HFF-Myc (cell line): ENCODE data around the gene CKMT1A.
"Not testable (repeated sequence)": the region's sequence is repeated elsewhere in the genome, so short reads cannot be mapped to it uniquely, and the experiment has no call there.

ENCODE experiments used
- DNase-seq: peaks from one replicate; pipeline ENCODE4 v3.0.0-alpha.2; 2011; ENCODE audit warnings: low read depth; ENCODE audit errors: extremely low read depth
- H3K4me3 ChIP-seq: replicated peaks from 2 replicates; pipeline ENCODE4 v1.5.1; 2011; ENCODE audit warnings: low read depth, mild to moderate bottlenecking, control low read depth, low read length
- TF ChIP-seq, protein P1 (sequence below): IDR thresholded peaks from 2 replicates; pipeline ENCODE4 v1.5.1; 2012; ENCODE audit warnings: mild to moderate bottlenecking, low read depth, low read length, control low read depth; ENCODE audit errors: missing control alignments

CKMT1A gene

DNA sequence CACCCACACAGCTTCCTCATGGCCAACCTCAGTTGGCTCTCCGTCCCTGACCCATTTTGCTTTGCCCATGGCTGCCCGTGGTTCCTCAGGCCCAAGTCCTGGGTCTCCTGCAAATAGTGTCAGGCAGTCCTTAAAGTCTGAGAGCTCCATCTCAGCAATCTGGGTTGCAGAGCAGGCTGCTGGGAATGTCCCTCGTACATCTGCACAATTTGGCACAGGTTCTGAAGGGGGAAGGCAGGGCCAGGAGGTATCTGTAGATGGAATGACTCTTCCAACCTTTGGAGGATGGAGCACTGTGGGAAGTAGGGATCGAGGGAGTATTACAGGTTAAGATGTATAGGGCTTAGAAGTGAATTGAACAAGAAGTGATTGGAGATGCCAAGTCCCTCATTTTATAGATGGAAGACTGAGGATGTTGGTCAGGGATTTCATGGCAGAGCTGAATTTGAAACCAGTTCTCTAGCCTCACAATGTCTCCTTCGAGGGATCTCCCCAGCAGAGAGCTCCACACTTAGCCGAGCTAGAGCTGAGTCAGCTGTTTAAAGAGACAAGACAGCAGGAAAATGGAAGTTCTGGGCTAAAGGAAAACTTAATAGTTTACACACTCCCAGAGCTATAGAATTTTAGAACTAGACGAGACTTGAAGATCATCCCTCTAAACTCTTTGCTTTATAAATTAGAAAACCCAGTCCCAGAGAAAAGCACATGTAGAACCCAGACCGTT, 9.2 kb downstream of the CKMT1A start:
- TF ChIP-seq, protein P1, sequence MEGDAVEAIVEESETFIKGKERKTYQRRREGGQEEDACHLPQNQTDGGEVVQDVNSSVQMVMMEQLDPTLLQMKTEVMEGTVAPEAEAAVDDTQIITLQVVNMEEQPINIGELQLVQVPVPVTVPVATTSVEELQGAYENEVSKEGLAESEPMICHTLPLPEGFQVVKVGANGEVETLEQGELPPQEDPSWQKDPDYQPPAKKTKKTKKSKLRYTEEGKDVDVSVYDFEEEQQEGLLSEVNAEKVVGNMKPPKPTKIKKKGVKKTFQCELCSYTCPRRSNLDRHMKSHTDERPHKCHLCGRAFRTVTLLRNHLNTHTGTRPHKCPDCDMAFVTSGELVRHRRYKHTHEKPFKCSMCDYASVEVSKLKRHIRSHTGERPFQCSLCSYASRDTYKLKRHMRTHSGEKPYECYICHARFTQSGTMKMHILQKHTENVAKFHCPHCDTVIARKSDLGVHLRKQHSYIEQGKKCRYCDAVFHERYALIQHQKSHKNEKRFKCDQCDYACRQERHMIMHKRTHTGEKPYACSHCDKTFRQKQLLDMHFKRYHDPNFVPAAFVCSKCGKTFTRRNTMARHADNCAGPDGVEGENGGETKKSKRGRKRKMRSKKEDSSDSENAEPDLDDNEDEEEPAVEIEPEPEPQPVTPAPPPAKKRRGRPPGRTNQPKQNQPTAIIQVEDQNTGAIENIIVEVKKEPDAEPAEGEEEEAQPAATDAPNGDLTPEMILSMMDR, result no peak
- H3K4me3 ChIP-seq, result no peak overlapping the region
- no peak for DNase-seq

DNA sequence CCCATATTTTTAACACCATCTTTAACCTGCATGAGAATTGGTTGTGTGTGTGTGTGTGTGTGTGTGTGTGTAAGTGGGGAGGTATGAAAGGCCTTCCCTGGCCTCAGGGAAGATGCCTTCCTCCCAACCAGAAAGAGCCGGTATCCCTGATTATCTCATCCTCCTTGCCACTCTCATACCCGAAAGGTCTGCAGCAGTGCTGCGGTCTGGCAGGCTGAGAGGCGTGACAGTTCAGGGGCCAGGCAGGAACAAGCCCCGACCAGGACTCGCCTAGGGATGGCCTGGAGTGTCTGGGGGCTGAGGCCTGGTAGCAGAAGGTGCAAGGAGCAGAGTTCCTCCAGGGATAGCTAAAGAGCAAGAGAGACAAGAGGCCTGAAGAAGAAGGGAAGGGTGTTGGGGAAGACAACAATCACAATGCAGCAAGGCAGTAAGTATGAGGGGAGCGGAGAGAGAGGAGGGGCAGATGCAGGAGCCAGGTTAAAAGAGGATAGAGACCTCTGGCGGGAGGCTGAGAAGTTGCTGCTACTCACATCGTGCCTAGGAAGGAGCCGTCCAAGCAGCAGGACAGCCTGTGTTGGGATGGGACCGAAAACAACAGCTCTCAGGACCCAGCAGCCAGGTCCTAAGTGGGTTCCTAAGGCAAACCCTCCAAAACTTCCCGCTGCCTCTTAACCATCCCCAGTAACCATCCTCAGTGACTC, 16.9 kb downstream of the CKMT1A start:
- DNase-seq, H3K4me3 ChIP-seq: not testable (repeated sequence)

DNA sequence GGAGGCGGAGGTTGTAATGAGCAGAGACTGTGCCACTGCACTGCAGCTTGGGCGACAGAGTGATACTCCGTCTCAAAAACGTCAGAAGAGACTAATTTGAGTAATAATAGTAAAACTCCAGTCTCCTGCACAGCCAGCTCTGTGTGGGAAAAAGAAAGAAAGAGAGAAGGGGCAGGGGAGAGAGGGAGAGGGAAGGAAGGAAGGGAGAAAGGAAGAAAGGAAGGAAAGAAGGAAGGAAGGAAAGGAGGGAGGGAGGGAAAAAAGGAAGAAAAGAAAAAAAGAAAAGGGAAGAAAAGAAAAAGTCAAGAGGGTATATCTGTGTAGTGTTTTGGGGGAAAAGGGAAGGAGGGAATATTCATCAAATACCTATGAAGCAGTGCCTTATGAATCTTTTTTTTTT, 29.5 kb downstream of the CKMT1A start:
- no peak for DNase-seq
- TF ChIP-seq, protein P1, result no peak
- no peak overlapping the region for H3K4me3 ChIP-seq

DNA sequence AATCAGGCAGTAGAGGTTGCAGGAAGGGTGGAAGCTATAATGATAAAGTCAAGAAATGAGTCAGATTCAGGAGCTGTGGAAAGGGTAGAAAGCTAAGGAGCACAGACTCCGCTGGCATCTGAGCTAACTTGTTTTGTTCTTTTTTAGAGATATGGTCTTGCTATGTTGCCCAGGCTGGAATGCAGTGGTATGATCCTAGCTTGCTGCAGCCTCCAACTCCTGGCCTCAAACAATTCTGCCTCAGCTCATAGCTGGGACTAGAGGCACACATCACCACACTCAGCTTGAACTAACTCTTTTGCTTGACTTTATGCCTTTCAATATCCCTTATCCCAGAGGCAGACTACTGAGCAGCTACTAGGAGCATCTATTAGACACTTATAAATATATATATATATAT, 32.6 kb downstream of the CKMT1A start:
- not testable (repeated sequence) for H3K4me3 ChIP-seq, DNase-seq

DNA sequence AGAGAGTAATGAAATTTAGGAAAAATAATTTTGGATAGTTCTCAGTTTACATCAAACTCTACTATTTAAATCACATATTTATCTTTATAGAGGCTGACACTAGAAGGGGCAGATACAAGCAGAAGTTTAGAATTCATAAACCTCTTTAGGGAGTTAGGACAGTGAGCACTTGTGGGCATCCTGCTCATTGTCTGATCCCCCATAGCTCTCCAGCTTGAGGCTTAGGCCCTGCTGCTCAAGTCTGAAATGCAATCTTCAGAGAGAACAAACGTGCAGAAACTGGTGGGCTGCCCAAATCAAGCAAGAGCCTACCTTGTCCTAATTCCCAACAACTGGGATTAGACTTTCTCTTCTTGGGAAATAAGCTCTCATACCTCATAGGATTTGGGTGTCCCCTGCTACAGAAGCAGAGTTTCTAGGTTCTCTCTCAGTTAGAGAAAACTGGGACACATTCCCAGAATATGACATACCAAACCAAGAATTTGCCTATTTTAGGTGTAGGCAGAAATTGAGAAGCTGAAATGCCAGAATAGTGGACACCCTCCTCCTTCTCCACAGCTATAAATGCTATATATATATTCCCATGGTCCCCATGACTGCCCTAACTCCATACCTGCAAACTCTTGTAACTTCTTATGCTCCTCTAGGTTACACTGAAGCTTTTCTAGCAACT, 34.5 kb downstream of the CKMT1A start:
- DNase-seq, H3K4me3 ChIP-seq: not testable (repeated sequence)

DNA sequence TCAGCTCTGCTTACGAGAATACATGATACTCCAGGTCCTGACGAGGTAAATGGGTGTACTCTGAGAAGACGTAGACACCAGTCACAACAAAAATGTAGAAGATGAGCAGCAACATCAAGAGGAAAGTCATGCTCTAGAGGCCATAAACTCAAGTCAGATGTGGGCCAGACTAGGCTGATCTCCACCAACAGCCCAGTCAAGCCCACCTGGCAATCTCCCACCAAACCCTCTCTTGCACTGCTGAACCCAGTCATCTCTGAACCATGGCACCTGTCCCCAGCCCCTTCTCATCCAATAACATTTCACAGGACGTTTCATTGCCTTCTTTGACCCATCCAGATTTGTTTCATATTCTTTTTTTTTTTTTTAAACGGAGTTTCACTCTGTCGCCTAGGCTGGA, 41.8 kb downstream of the CKMT1A start:
- TF ChIP-seq, protein P1, result no peak

DNA sequence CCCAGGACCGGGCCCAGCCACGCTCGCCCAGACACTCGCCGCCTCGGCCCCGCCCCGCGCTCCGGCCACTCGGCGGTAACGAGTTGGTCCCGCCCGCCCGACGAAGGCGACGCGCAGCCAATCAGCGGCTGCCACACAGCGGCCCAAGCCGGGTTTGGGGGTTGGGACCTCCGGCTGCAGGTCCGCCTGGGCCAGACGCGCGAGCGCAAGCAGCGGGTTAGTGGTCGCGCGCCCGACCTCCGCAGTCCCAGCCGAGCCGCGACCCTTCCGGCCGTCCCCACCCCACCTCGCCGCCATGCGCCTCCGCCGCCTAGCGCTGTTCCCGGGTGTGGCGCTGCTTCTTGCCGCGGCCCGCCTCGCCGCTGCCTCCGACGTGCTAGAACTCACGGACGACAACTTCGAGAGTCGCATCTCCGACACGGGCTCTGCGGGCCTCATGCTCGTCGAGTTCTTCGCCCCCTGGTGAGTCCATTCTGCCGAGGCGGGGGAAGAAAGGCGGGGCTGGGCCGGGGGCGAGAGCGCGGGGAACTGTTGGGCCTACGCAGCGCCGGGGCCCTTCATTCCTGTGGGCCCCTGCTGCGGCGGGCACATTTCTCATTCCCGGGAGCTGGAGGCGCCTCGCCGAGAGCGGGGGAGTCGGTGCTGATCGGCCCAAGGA, 52.7 kb downstream of the CKMT1A start, which contains the start of gene PDIA3:
TSS of gene PDIA3 (plus strand) at position 194 of the 658 bp plus-strand sequence. CDS start at position 296, 102 bp downstream.
- DNase-seq, result peak; percentile 58
- H3K4me3 ChIP-seq, result peak within 1 kb of the TSS; percentile 76

More for the DNA sequence above, 41.8 kb downstream of the CKMT1A start:
- no peak overlapping the region for H3K4me3 ChIP-seq
- no peak for DNase-seq

DNA sequence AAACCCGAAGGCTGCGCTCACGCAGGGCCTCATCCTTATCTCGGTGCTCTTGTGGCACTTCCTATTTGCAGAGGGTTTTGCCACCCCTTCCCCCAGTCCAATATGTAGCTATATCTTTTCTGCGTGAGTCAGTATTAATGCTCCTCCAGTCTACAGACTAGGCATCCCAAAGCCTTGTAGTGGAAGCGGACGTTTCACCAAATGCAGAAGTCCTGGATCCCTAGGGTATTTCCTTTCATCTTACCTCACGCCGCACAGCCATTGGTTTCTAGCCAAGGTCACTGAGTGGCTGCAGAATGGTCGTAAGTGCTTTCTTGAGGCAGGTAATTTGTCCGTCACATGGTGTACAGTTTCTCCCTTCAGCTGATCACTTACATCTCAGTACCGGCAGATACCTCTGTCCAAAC, 53.2 kb downstream of the CKMT1A start:
- peak overlapping the region; percentile 76 for H3K4me3 ChIP-seq
- not testable (repeated sequence) for DNase-seq

DNA sequence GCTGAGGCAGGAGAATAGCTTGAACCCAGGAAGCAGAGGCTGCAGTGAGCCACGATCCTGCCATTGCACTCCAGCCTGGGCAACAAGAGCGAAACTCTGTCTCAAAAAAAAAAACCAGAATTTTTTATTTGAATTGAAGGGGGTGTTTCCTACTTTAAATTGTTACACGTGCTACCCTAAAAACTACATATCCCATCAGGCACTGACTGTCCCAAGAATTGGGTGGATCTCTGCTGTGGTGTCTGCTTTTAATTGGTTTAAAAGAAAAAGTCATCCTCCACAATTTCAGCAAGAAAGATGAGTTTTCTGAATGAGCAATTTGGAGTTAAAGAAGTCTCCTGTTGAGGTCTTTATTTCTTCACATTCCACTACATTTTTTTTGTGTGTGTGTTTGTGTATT, 54.7 kb downstream of the CKMT1A start:
- peak overlapping the region; percentile 76 for H3K4me3 ChIP-seq
- no peak for DNase-seq
- TF ChIP-seq, protein P1, result no peak
